H1 (cell line): Measurements from ENCODE around the gene CTBP2. TPM values are rescaled to one million over a fixed set of nuclear protein-coding genes. Genes with fewer than 3 reads are reported as not detected.

Experiments
- CTCF ChIA-PET: fragments of 300-600 bp; sonication (Branson Sonifier 250); formaldehyde crosslinking; loops from one replicate; lab custom pipeline; 2021; ENCODE audit not compliant: partially characterized antibody; lab: Charles Lee
- POLR2A ChIA-PET: fragments of 300-600 bp; sonication (Branson Sonifier 250); formaldehyde crosslinking; loops from one replicate; lab custom pipeline; 2021; ENCODE audit warnings: inconsistent platforms; ENCODE audit not compliant: partially characterized antibody; lab: Charles Lee
- DNase-seq, 2 experiments: peaks; one replicate each; pipeline versions ENCODE4 v3.0.0 to v3.0.0-alpha.2; 2010 to 2022; ENCODE audit warnings: low spot score in 2 of 2, low read depth in 1 of 2, mixed read lengths in 1 of 2
- FAIRE-seq: peaks from 2 replicates; lab custom pipeline; 2011; peaks lifted over from hg19 to GRCh38; lab: Jason Lieb, UNC
- H2AFZ ChIP-seq: 2 replicates; pipeline ENCODE4 v1.8.1; 2012; ENCODE audit warnings: low read length, inconsistent platforms
- H2AK5ac ChIP-seq: 2 replicates; pipeline ENCODE4 v1.6.1; 2013; ENCODE audit warnings: low read depth, low read length
- H2BK120ac ChIP-seq: replicated peaks from 2 replicates; pipeline ENCODE3; 2013; ENCODE audit warnings: low read depth, low read length, inconsistent platforms
- H2BK12ac ChIP-seq: 2 replicates; pipeline ENCODE4 v1.6.1; 2013; ENCODE audit warnings: low read depth, low read length
- H2BK15ac ChIP-seq: 2 replicates; pipeline ENCODE4 v1.6.1; 2013; ENCODE audit warnings: low read length
- H2BK20ac ChIP-seq: 2 replicates; pipeline ENCODE4 v1.6.1; 2013; ENCODE audit warnings: low read length
- H2BK5ac ChIP-seq: 2 replicates; pipeline ENCODE4 v1.6.1; 2013; ENCODE audit warnings: low read depth, low read length
- H3K14ac ChIP-seq: 2 replicates; pipeline ENCODE4 v1.6.1; 2013; ENCODE audit warnings: inconsistent platforms; ENCODE audit not compliant: insufficient read length
- H3K18ac ChIP-seq: 2 replicates; pipeline ENCODE4 v1.6.1; 2013; ENCODE audit warnings: low read length; ENCODE audit errors: extremely low read depth
- H3K23ac ChIP-seq: 2 replicates; pipeline ENCODE4 v1.6.1; 2013; ENCODE audit warnings: inconsistent platforms; ENCODE audit not compliant: insufficient read length
- H3K23me2 ChIP-seq: 2 replicates; pipeline ENCODE4 v1.6.1; 2013; ENCODE audit warnings: low read depth, low read length
- H3K27ac ChIP-seq: 2 replicates; pipeline ENCODE4 v1.6.1; 2011; ENCODE audit warnings: low read depth, low read length, inconsistent platforms
- H3K27me3 ChIP-seq, 4 experiments: replicated peaks in 1 of 4; 1 replicate in 1 of 4; 2 replicates in 3 of 4; pipeline versions ENCODE4 v1.6.1 to v1.8.1; 2011 to 2013; ENCODE audit warnings: low read length in 3 of 4, mild to moderate bottlenecking in 3 of 4, inconsistent platforms in 2 of 4, mixed read lengths in 2 of 4, moderate library complexity in 1 of 4; ENCODE audit not compliant: control insufficient read depth in 3 of 4, insufficient read depth in 3 of 4; ENCODE audit errors: extremely low read depth in 1 of 4
- H3K36me3 ChIP-seq, 4 experiments: 2 replicates each; pipeline versions ENCODE4 v1.6.1 to v1.8.1; 2011 to 2013; ENCODE audit warnings: mild to moderate bottlenecking in 4 of 4, low read length in 3 of 4, moderate library complexity in 2 of 4, control low read depth in 1 of 4, inconsistent platforms in 1 of 4; ENCODE audit not compliant: insufficient read depth in 4 of 4, control insufficient read depth in 2 of 4
- H3K4ac ChIP-seq: replicated peaks from 2 replicates; pipeline ENCODE3; 2013; ENCODE audit warnings: low read length, low read depth, mixed read lengths, inconsistent platforms; ENCODE audit not compliant: insufficient read length
- H3K4me1 ChIP-seq, 4 experiments: replicated peaks in 1 of 4; 1 replicate in 1 of 4; 2 replicates in 3 of 4; pipeline versions ENCODE4 v1.6.1 to v1.8.1; 2011 to 2013; ENCODE audit warnings: low read length in 3 of 4, inconsistent platforms in 2 of 4, mixed read lengths in 1 of 4; ENCODE audit not compliant: insufficient read depth in 4 of 4, control insufficient read depth in 3 of 4
- H3K4me2 ChIP-seq, 2 experiments: 2 replicates each; pipeline versions ENCODE4 v1.6.1 to v1.8.1; 2011 to 2013; ENCODE audit warnings: low read depth in 2 of 2, low read length in 2 of 2, control low read depth in 1 of 2, inconsistent platforms in 1 of 2, mild to moderate bottlenecking in 1 of 2; ENCODE audit not compliant: insufficient read depth in 1 of 2
- H3K4me3 ChIP-seq, 4 experiments: fragments of 200-600, 300-600 bp in 1 of 4; sonication (generic), shearing (Covaris generic), sonication (Bioruptor Twin) in 1 of 4; 2 replicates each; pipeline versions ENCODE4 v1.5.1 to v1.8.1; 2011 to 2016; ENCODE audit warnings: low read length in 4 of 4, low read depth in 3 of 4, control low read depth in 2 of 4, inconsistent platforms in 2 of 4, mild to moderate bottlenecking in 2 of 4, mixed read lengths in 1 of 4, moderate library complexity in 1 of 4; ENCODE audit not compliant: insufficient read depth in 2 of 4; ENCODE audit errors: extremely low read depth in 1 of 4
- H3K56ac ChIP-seq: replicated peaks from 2 replicates; pipeline ENCODE3; 2013; ENCODE audit warnings: low read depth, mild to moderate bottlenecking, mixed read lengths, low read length, inconsistent platforms; ENCODE audit not compliant: insufficient read length
- H3K79me1 ChIP-seq: 2 replicates; pipeline ENCODE4 v1.6.1; 2013; ENCODE audit warnings: low read depth, low read length, control low read depth
- H3K79me2 ChIP-seq, 2 experiments: 2 replicates each; pipeline versions ENCODE4 v1.6.1 to v1.8.1; 2012 to 2013; ENCODE audit warnings: low read length in 2 of 2, mild to moderate bottlenecking in 2 of 2, inconsistent platforms in 1 of 2; ENCODE audit not compliant: insufficient read depth in 2 of 2, control insufficient read depth in 1 of 2
- H3K9ac ChIP-seq, 4 experiments: replicated peaks in 1 of 4; 1 replicate in 1 of 4; 2 replicates in 3 of 4; pipeline versions ENCODE4 v1.6.1 to v1.8.1; 2011 to 2013; ENCODE audit warnings: low read depth in 3 of 4, low read length in 3 of 4, control low read depth in 2 of 4, mild to moderate bottlenecking in 2 of 4, moderate library complexity in 2 of 4, inconsistent platforms in 1 of 4; ENCODE audit errors: extremely low read depth in 1 of 4
- H3K9me3 ChIP-seq, 2 experiments: 2 replicates each; pipeline versions ENCODE4 v1.6.1 to v1.8.1; 2012 to 2013; ENCODE audit warnings: mild to moderate bottlenecking in 2 of 2, moderate library complexity in 2 of 2, control low read depth in 1 of 2, inconsistent platforms in 1 of 2, low read depth in 1 of 2, low read length in 1 of 2, mixed read lengths in 1 of 2; ENCODE audit not compliant: insufficient read depth in 2 of 2
- H4K20me1 ChIP-seq, 2 experiments: replicated peaks in 1 of 2; 2 replicates each; pipeline versions ENCODE3 to v1.8.1; 2011 to 2013; ENCODE audit warnings: inconsistent platforms in 2 of 2, low read length in 2 of 2, mild to moderate bottlenecking in 1 of 2; ENCODE audit not compliant: insufficient read depth in 2 of 2, control insufficient read depth in 1 of 2
- H4K5ac ChIP-seq: 2 replicates; pipeline ENCODE4 v1.6.1; 2013; ENCODE audit warnings: low read length, low read depth, mixed read lengths, inconsistent platforms; ENCODE audit not compliant: insufficient read length
- H4K8ac ChIP-seq: 2 replicates; pipeline ENCODE4 v1.8.0; 2013; ENCODE audit warnings: mild to moderate bottlenecking, moderate library complexity, low read length, inconsistent platforms; ENCODE audit not compliant: insufficient read depth; ENCODE audit errors: extremely low read depth
- H4K91ac ChIP-seq: replicated peaks from 2 replicates; pipeline ENCODE3; 2013; ENCODE audit warnings: low read length, mixed read lengths, inconsistent platforms; ENCODE audit not compliant: insufficient read length
- BCL11A ChIP-seq, 2 experiments: IDR thresholded peaks; one replicate each; pipeline ENCODE4 v1.6.1; 2011; ENCODE audit warnings: low read depth in 2 of 2, low read length in 2 of 2, mild to moderate bottlenecking in 2 of 2
- BRCA1 ChIP-seq: IDR thresholded peaks from 2 replicates; pipeline ENCODE4 v1.6.1; 2012; ENCODE audit warnings: low read depth, low read length, improper control_type of control experiment
- CREB1 ChIP-seq: IDR thresholded peaks from 2 replicates; pipeline ENCODE4 v1.6.1; 2012; ENCODE audit warnings: inconsistent platforms
- EP300 ChIP-seq, 2 experiments: IDR thresholded peaks; 1 replicate in 1 of 2; 2 replicates in 1 of 2; pipeline ENCODE4 v1.6.1; 2011 to 2012; ENCODE audit warnings: low read depth in 2 of 2, low read length in 2 of 2, mild to moderate bottlenecking in 2 of 2, borderline replicate concordance in 1 of 2, inconsistent platforms in 1 of 2, moderate library complexity in 1 of 2
- FOSL1 ChIP-seq: IDR thresholded peaks from 2 replicates; pipeline ENCODE4 v1.6.1; 2011; ENCODE audit warnings: mild to moderate bottlenecking, low read depth, low read length, moderate library complexity; ENCODE audit not compliant: insufficient read depth
- HDAC6 ChIP-seq: IDR thresholded peaks from one replicate; pipeline ENCODE4 v1.7.1; 2012; ENCODE audit warnings: low read depth, mild to moderate bottlenecking, inconsistent platforms, low read length, moderate library complexity
- JUN ChIP-seq: IDR thresholded peaks from 2 replicates; pipeline ENCODE4 v1.6.1; 2011; ENCODE audit warnings: low read depth, mild to moderate bottlenecking, improper control_type of control experiment, low read length
- MAFK ChIP-seq: IDR thresholded peaks from 2 replicates; pipeline ENCODE4 v1.6.1; 2012; ENCODE audit warnings: low read depth, mild to moderate bottlenecking, improper control_type of control experiment, low read length
- NRF1 ChIP-seq: IDR thresholded peaks from 2 replicates; pipeline ENCODE4 v1.6.1; 2011; ENCODE audit warnings: mild to moderate bottlenecking, low read depth, low read length, improper control_type of control experiment
- POU5F1 ChIP-seq: IDR thresholded peaks from 2 replicates; pipeline ENCODE4 v1.6.1; 2011; ENCODE audit warnings: low read depth, mild to moderate bottlenecking, low read length, moderate library complexity
- RBBP5 ChIP-seq: IDR thresholded peaks from 2 replicates; pipeline ENCODE4 v1.7.1; 2012; ENCODE audit warnings: low read depth, mild to moderate bottlenecking, inconsistent platforms, low read length, moderate library complexity, borderline replicate concordance
- RXRA ChIP-seq: IDR thresholded peaks from 2 replicates; pipeline ENCODE4 v1.6.1; 2011; ENCODE audit warnings: low read depth, mild to moderate bottlenecking, low read length, moderate library complexity; ENCODE audit not compliant: insufficient read depth
- SAP30 ChIP-seq: fragments of 300-600 bp; sonication (generic); IDR thresholded peaks from 2 replicates; pipeline ENCODE4 v1.7.1; 2012; ENCODE audit warnings: low read length, moderate library complexity, mild to moderate bottlenecking, inconsistent platforms; ENCODE audit not compliant: insufficient read depth, insufficient replicate concordance
- SRF ChIP-seq: IDR thresholded peaks from 2 replicates; pipeline ENCODE4 v1.6.1; 2011; ENCODE audit warnings: mild to moderate bottlenecking, low read depth, low read length, moderate library complexity
- TEAD4 ChIP-seq: IDR thresholded peaks from 2 replicates; pipeline ENCODE4 v1.6.1; 2012; ENCODE audit warnings: low read depth, low read length, inconsistent platforms, mixed read lengths
- WGBS, 2 experiments: shearing (Covaris generic) in 1 of 2; methylation state at CpG; one replicate each; pipeline versions ENCODE4 v1.1.6 to v1.1.7; 2013 to 2015; ENCODE audit warnings: low lambda C conversion rate in 2 of 2, mixed read lengths in 2 of 2, inconsistent platforms in 1 of 2, low coverage in 1 of 2, missing lambda C conversion rate in 1 of 2; ENCODE audit not compliant: insufficient replicate concordance in 2 of 2, insufficient coverage in 1 of 2, insufficient read length in 1 of 2; ENCODE audit errors: extremely low coverage in 1 of 2, missing lambda C conversion rate in 1 of 2; 5-methylcytosine and 5-hydroxymethylcytosine counted together
- polyA plus RNA-seq, 7 experiments: library from polyadenylated mRNA; depleted of rRNA in 3 of 7; stranded (reverse) in 5 of 7; unstranded in 2 of 7; fragments of >200 nt in 5 of 7; fragments of 200-250 nt in 2 of 7; gene quantifications; 1 replicate in 5 of 7; 2 replicates in 1 of 7; 4 replicates in 1 of 7; pipeline versions ENCODE4 v1.2.1 to v1.2.3, GENCODE V29; 2011 to 2013; ENCODE audit warnings: missing spikeins in 2 of 7, mixed read lengths in 2 of 7
- total RNA-seq: library from RNA; stranded (reverse); fragmentation: NEBNext Ultra II Directional; extraction: Animal tissue kit (Norgen Biotek cat#: 25700); gene quantifications from 2 replicates; pipeline ENCODE4 v1.2.1, GENCODE V29; 2021

CTBP2 gene
- total and polyA plus RNA-seq, 2 of the 8 experiments (the other 6 are each of a cell fraction or from before 2014, with no cell fraction given), result 208 to 221 TPM

GRCh38 chr10:125013529-125013872 is 146.9 kb downstream of the CTBP2 start:
- Histone ChIP-seq H3K79me1 (peaks cover 48% of the 10 kb centered on the region), H3K4ac (no peak overlapping the region), H2BK120ac (no peak overlapping the region), H3K56ac (no peak overlapping the region), H2AFZ (no peak overlapping the region), H4K91ac (no peak overlapping the region), H3K23ac (no peak overlapping the region), H3K9ac (no peak overlapping the region), H2BK5ac (no peak overlapping the region), H3K79me2 (peaks cover 0 to 100% of the 10 kb centered on the region in 2 experiments; a peak in 2 of 4 replicates), H2AK5ac (no peak overlapping the region), H3K14ac (no peak overlapping the region), H2BK12ac (no peak overlapping the region), H3K27me3 (no peaks in the 10 kb centered on the region), H3K9me3 (no peaks in the 10 kb centered on the region), H3K18ac (no peak overlapping the region), H3K4me2 (no peak overlapping the region), H3K4me3 (no peak overlapping the region), H4K5ac (no peak overlapping the region), H4K20me1 (peaks cover 37 to 49% of the 10 kb centered on the region in 2 experiments), H2BK20ac (no peak overlapping the region), H3K27ac (no peak overlapping the region), H3K23me2 (no peaks in the 10 kb centered on the region), H2BK15ac (no peak overlapping the region), H3K4me1 (peaks cover 2 to 14% (median 8%) of the 10 kb centered on the region in 4 experiments; a peak in 6 of 7 replicates), H3K36me3 (peaks cover 3 to 24% (median 8%) of the 10 kb centered on the region in 4 experiments; a peak in 5 of 8 replicates), H4K8ac (no peak overlapping the region)
- no peak for DNase-seq
- 92% methylated on average over 7 of the region's 7 CpGs; no CpG with 5 or more reads in 1 of the 2 experiments for WGBS, 2 experiments
- FAIRE-seq, result no peak
- ChIA-PET CTCF (interaction anchor here (0.8 to 2.3 kb wide), 2 partner anchors 10 to 17 kb away, joined by 3 to 7 read pairs; no protein-coding TSS in a partner anchor), POLR2A (no interaction called here)
- no peak for TF ChIP-seq SAP30
- TF ChIP-seq EP300 (IDR thresholded peaks at IDR 0.05; ENCODE audit: borderline replicate concordance in 1 of 2, low read depth in 2 of 2, low read length in 2 of 2), result no peak
- TF ChIP-seq JUN, result no peak
- no peak for TF ChIP-seq MAFK
- TF ChIP-seq HDAC6, result no peak
- TF ChIP-seq BRCA1, result no peak
- TF ChIP-seq SRF, result no peak
- no peak for TF ChIP-seq RBBP5
- no peak for TF ChIP-seq RXRA
- TF ChIP-seq NRF1, result no peak
- no peak for TF ChIP-seq POU5F1
- no peak for TF ChIP-seq CREB1
- TF ChIP-seq BCL11A (IDR thresholded peaks at IDR 0.05; ENCODE audit: low read depth in 2 of 2, low read length in 2 of 2), result no peak
- TF ChIP-seq FOSL1, result no peak
- TF ChIP-seq TEAD4, result no peak
